ENCODE results near the gene AMOT. TPM values are rescaled to one million over a fixed set of nuclear protein-coding genes. Genes with fewer than 3 reads are reported as not detected.
"Not testable (repeated sequence)": the region's sequence is repeated elsewhere in the genome, so short reads cannot be mapped to it uniquely, and the experiment has no call there.

The AMOT gene
- total RNA-seq, 1 donor from 2014 or later, result 3.8 TPM

GRCh38 chrX:112865464-112866025, 24.9 kb upstream of the AMOT start:
- H3K27ac Mint-ChIP-seq, result no peak overlapping the region

DNA sequence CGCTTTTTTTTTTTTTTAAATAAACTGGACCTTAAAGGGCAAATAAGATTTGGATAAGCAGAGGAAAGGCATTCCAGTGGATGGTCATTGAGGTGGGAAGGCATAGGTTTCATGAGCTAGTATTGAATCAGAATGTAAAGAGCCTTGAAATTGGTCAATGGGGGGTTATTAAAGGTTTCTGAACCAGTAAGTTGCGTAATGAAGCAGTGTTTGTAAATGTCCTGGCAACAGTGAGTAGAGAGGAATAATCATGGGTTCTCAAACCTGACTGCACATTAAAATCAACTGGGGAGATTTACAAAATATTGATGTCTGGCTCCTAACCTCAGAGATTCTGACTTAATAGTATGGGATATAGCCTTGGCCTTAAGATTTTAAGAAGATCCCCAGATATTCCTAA, 23.2 kb upstream of the AMOT start:
- Histone ChIP-seq H3K27me3 (no peaks in the 10 kb centered on the region), H3K4me1 (no peaks in the 10 kb centered on the region), H3K27ac (no peak overlapping the region), H3K9ac (no peak overlapping the region), H2AFZ (replicated peaks) (no peak overlapping the region), H3F3A (ENCODE audit: low read depth) (no peaks in the 10 kb centered on the region), H4K20me1 (ENCODE audit: low read depth) (no peaks in the 10 kb centered on the region), H3K79me2 (ENCODE audit: low read depth) (no peaks in the 10 kb centered on the region), H3K4me3 (no peak overlapping the region), H3K4me2 (no peak overlapping the region), H3K9me3 (ENCODE audit: low read depth) (no peaks in the 10 kb centered on the region), H3K36me3 (no peaks in the 10 kb centered on the region)
- Mint-ChIP-seq H3K27ac (no peak overlapping the region), H3K9me3 (no peaks in the 10 kb centered on the region), H3K4me1 (peaks cover 4% of the 10 kb centered on the region), H3K36me3 (no peaks in the 10 kb centered on the region), H3K27me3 (ENCODE audit: insufficient read depth, low read depth) (no peaks in the 10 kb centered on the region), H3K4me3 (no peak overlapping the region)
- DNase-seq (ENCODE audit: low spot score), result no peak
- TF ChIP-seq CTCF (IDR thresholded peaks at IDR 0.05), result no peak
- no peak for TF ChIP-seq EZH2phosphoT487 (IDR thresholded peaks at IDR 0.05)
- no peak for TF ChIP-seq EZH2 (IDR thresholded peaks at IDR 0.05)

More at GRCh38 chrX:112865464-112866025, 24.9 kb upstream of the AMOT start:
- H2AFZ ChIP-seq (replicated peaks), result no peak overlapping the region
- H3K27me3 ChIP-seq, result no peaks in the 10 kb centered on the region
- Mint-ChIP-seq H3K4me1 (peaks cover 4% of the 10 kb centered on the region), H3K4me3 (no peak overlapping the region), H3K36me3 (no peaks in the 10 kb centered on the region), H3K27me3 (ENCODE audit: insufficient read depth, low read depth) (no peaks in the 10 kb centered on the region), H3K9me3 (no peaks in the 10 kb centered on the region)
- H3K4me1 ChIP-seq, result no peaks in the 10 kb centered on the region
- H3K4me3 ChIP-seq, result no peak overlapping the region
- no peak overlapping the region for H3K4me2 ChIP-seq
- no peak overlapping the region for H3K27ac ChIP-seq
- DNase-seq (ENCODE audit: low spot score), result no peak
- H3K9me3 ChIP-seq (ENCODE audit: low read depth), result no peaks in the 10 kb centered on the region
- no peak overlapping the region for H3K9ac ChIP-seq
- H4K20me1 ChIP-seq (ENCODE audit: low read depth), result no peaks in the 10 kb centered on the region
- H3K36me3 ChIP-seq, result no peaks in the 10 kb centered on the region
- no peaks in the 10 kb centered on the region for H3F3A ChIP-seq (ENCODE audit: low read depth)
- no peak for TF ChIP-seq CTCF (IDR thresholded peaks at IDR 0.05)
- no peak for TF ChIP-seq EZH2phosphoT487 (IDR thresholded peaks at IDR 0.05)
- TF ChIP-seq EZH2 (IDR thresholded peaks at IDR 0.05), result no peak
- H3K79me2 ChIP-seq (ENCODE audit: low read depth), result no peaks in the 10 kb centered on the region

DNA sequence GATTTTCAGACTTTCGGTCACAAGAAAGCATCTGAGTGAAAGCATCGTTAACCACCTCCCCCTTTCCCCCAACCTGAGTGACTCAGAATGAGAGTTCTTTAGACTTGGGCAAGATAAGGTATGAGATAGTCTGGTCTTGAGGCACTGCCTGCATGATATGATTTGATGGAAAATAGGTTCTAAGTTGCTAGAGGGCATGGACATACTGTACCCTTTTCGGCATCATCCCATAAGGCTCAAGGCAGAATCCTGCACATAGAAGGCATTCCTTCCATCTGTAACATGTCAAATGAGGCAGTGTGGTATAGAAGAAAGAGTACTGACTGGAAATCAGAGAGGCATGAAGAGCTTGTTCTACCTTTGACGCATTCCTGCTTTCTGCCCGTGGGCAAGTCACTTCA, 16.8 kb upstream of the AMOT start:
- Histone ChIP-seq H3K27ac (no peak overlapping the region), H3K9ac (no peak overlapping the region), H4K20me1 (ENCODE audit: low read depth) (no peaks in the 10 kb centered on the region), H3K36me3 (no peaks in the 10 kb centered on the region), H3K9me3 (ENCODE audit: low read depth) (no peaks in the 10 kb centered on the region), H3K4me2 (no peak overlapping the region), H3K4me1 (peaks cover 10% of the 10 kb centered on the region), H3F3A (ENCODE audit: low read depth) (peaks cover 5% of the 10 kb centered on the region), H3K27me3 (no peaks in the 10 kb centered on the region), H3K4me3 (no peak overlapping the region), H3K79me2 (ENCODE audit: low read depth) (no peaks in the 10 kb centered on the region), H2AFZ (replicated peaks) (no peak overlapping the region)
- H3K9me3 Mint-ChIP-seq, result no peaks in the 10 kb centered on the region
- no peak for DNase-seq (ENCODE audit: low spot score)
- no peak overlapping the region for H3K4me3 Mint-ChIP-seq
- no peak overlapping the region for H3K27ac Mint-ChIP-seq
- no peaks in the 10 kb centered on the region for H3K36me3 Mint-ChIP-seq
- peaks cover 9% of the 10 kb centered on the region for H3K4me1 Mint-ChIP-seq
- H3K27me3 Mint-ChIP-seq (ENCODE audit: insufficient read depth, low read depth), result peaks cover 8% of the 10 kb centered on the region
- no peak for TF ChIP-seq CTCF (IDR thresholded peaks at IDR 0.05)
- TF ChIP-seq EZH2 (IDR thresholded peaks at IDR 0.05), result no peak
- no peak for TF ChIP-seq EZH2phosphoT487 (IDR thresholded peaks at IDR 0.05)

DNA sequence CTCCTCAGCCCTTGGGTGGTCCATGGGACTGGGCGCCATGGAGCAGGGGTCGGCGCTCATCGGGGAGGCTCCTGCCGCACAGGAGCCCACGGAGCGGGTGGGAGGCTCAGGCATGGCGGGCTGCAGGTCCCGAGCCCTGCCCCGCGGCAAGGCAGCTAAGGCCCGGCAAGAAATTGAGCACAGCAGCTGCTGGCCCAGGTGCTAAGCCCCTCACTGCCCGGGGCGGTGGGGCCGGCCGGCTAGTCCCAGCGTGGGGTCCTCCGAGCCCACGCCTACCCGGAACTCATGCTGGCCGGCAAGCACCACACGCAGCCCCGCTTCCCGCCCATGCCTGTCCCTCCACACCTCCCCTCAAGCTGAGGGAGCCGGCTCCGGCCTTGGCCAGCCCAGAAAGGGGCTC, 14.3 kb upstream of the AMOT start:
- not testable (repeated sequence) for DNase-seq (ENCODE audit: low spot score); H3K27ac Mint-ChIP-seq; H3K4me3 Mint-ChIP-seq

More for the DNA sequence above, 14.3 kb upstream of the AMOT start:
- peaks cover 28% of the 10 kb centered on the region for H3K4me1 ChIP-seq
- H3K36me3 Mint-ChIP-seq; H3K27ac ChIP-seq; H3K9me3 Mint-ChIP-seq; H2AFZ ChIP-seq (replicated peaks); H3K4me2 ChIP-seq; H3K79me2 ChIP-seq (ENCODE audit: low read depth); H3K9me3 ChIP-seq (ENCODE audit: low read depth); H3K4me3 ChIP-seq; H3F3A ChIP-seq (ENCODE audit: low read depth); H4K20me1 ChIP-seq (ENCODE audit: low read depth); H3K9ac ChIP-seq; H3K36me3 ChIP-seq; H3K27me3 Mint-ChIP-seq (ENCODE audit: insufficient read depth, low read depth); H3K27me3 ChIP-seq: not testable (repeated sequence)
- peaks cover 25% of the 10 kb centered on the region for H3K4me1 Mint-ChIP-seq

Measured in neural progenitor cell (in vitro differentiated cells).